ENCODE measurements around the gene CELA2B.

- TF ChIP-seq CTCF (conservative IDR thresholded peaks at IDR 0.05 in 1 of 2, IDR thresholded peaks at IDR 0.05 in 1 of 2; ENCODE audit: low read depth in 1 of 2, low read length in 2 of 2) (no peak), EZH2 (IDR thresholded peaks at IDR 0.05; ENCODE audit: low read length, missing control alignments) (no peak)
Measured at GRCh38 chr1:15457585-15457984, 18.3 kb upstream of the CELA2B start.

Data from fibroblast of lung (primary cell).